Mucosa of gallbladder (tissue), 1 donor: ENCODE measurements around the gene STYK1. TPM values are rescaled to one million over a fixed set of nuclear protein-coding genes. Genes with fewer than 3 reads are reported as not detected.
A peak's percentile ranks its signal among the peaks of the same experiment; 100 is the strongest.
"Not testable (repeated sequence)": the region's sequence is repeated elsewhere in the genome, so short reads cannot be mapped to it uniquely, and the experiment has no call there.

Source experiments
- DNase-seq: peaks from one replicate; pipeline ENCODE4 v3.0.0-alpha.2; 2020; ENCODE audit warnings: low spot score
- total RNA-seq: library from RNA; stranded (reverse); gene quantifications from one replicate; pipeline ENCODE4 v1.2.1, GENCODE V29; 2021
- donor health status: DM: no; HTN: no; CAD: no.

STYK1 gene
- total RNA-seq, 1 donor from 2014 or later = 12.3 TPM

GRCh38 chr12:10620078-10620779 is 53.6 kb downstream of the STYK1 start:
- no peak for DNase-seq

GRCh38 chr12:10618338-10618987 is 55.4 kb downstream of the STYK1 start:
- no peak for DNase-seq

GRCh38 chr12:10617863-10618262 is 56.0 kb downstream of the STYK1 start:
- no peak for DNase-seq

GRCh38 chr12:10615532-10615931 is 58.3 kb downstream of the STYK1 start:
- DNase-seq = no peak

GRCh38 chr12:10614056-10614370 is 59.8 kb downstream of the STYK1 start:
- DNase-seq = no peak

GRCh38 chr12:10613349-10614055 is 60.4 kb downstream of the STYK1 start, which contains the start of gene MAGOHB:
TSS of gene MAGOHB (minus strand) at chr12:10613609. CDS start at chr12:10613532, 77 bp downstream.
- peak; percentile 97 for DNase-seq

GRCh38 chr12:10612984-10613348 is 60.9 kb downstream of the STYK1 start:
- no peak for DNase-seq

GRCh38 chr12:10612110-10612509 is 61.7 kb downstream of the STYK1 start:
- no peak for DNase-seq

GRCh38 chr12:10611258-10611657 is 62.6 kb downstream of the STYK1 start:
- DNase-seq = not testable (repeated sequence)

GRCh38 chr12:10610188-10610587 is 63.7 kb downstream of the STYK1 start:
- DNase-seq = no peak

- DNase-seq = no peak
Measured at GRCh38 chr12:10607885-10608458, 65.9 kb downstream of the STYK1 start.

- no peak for DNase-seq
Measured at GRCh38 chr12:10601860-10602259, 72.0 kb downstream of the STYK1 start.

GRCh38 chr12:10600988-10601387 is 72.9 kb downstream of the STYK1 start:
- DNase-seq = no peak

GRCh38 chr12:10595881-10596280 is 78.0 kb downstream of the STYK1 start:
- DNase-seq = no peak

GRCh38 chr12:10590966-10591365 is 82.9 kb downstream of the STYK1 start:
- DNase-seq = no peak

- no peak for DNase-seq
Measured at GRCh38 chr12:10584415-10584814, 89.4 kb downstream of the STYK1 start.

GRCh38 chr12:10582704-10583103 is 91.1 kb downstream of the STYK1 start:
- DNase-seq = no peak

- not testable (repeated sequence) for DNase-seq
Measured at GRCh38 chr12:10582133-10582532, 91.7 kb downstream of the STYK1 start.

GRCh38 chr12:10574307-10574706 is 99.5 kb downstream of the STYK1 start:
- no peak for DNase-seq

- DNase-seq = not testable (repeated sequence)
Measured at GRCh38 chr12:10572021-10572490, 101.8 kb downstream of the STYK1 start.

GRCh38 chr12:10571141-10571540 is 102.7 kb downstream of the STYK1 start:
- DNase-seq = no peak
